OCI-LY7 (cell line): Measurements from ENCODE around the gene BMP3. TPM values are rescaled to one million over a fixed set of nuclear protein-coding genes. Genes with fewer than 3 reads are reported as not detected.

Source experiments
- BruUV-seq: library from RNA; stranded (reverse); fragments of 400-500 nt; replicated peaks from 2 replicates; lab custom pipeline; 2021; lab: Mats Ljungman, UMichigan
- CTCF ChIA-PET: fragments of 300-600 bp; sonication (Branson Sonifier 250); formaldehyde crosslinking; loops from one replicate; lab custom pipeline; 2022; ENCODE audit warnings: antibody characterized with exemption; ENCODE audit not compliant: unreplicated experiment; lab: Charles Lee
- POLR2A ChIA-PET: fragments of 300-600 bp; sonication (Branson Sonifier 250); formaldehyde crosslinking; loops from one replicate; lab custom pipeline; 2022; ENCODE audit warnings: antibody characterized with exemption; lab: Charles Lee
- DNase-seq: peaks from one replicate; pipeline ENCODE4 v3.0.0-alpha.2; 2015; ENCODE audit warnings: low spot score
- H2AFZ ChIP-seq: fragments of 200-600 bp; sonication (generic), shearing (Covaris generic); 2 replicates; pipeline ENCODE4 v1.6.1; 2014; ENCODE audit warnings: mild to moderate bottlenecking, antibody characterized with exemption, low read length, moderate library complexity
- H3K27ac ChIP-seq: fragments of 200-600 bp; sonication (generic); 2 replicates; pipeline ENCODE4 v1.5.1; 2014; ENCODE audit warnings: mixed run types, low read depth, mild to moderate bottlenecking, moderate library complexity, low read length, inconsistent platforms; ENCODE audit not compliant: poor library complexity, severe bottlenecking
- H3K36me3 ChIP-seq: fragments of 200-600 bp; sonication (generic); 2 replicates; pipeline ENCODE4 v1.6.1; 2014; ENCODE audit warnings: mild to moderate bottlenecking, antibody characterized with exemption, low read length, moderate library complexity, mixed read lengths; ENCODE audit not compliant: insufficient read depth
- H3K4me1 ChIP-seq: fragments of 200-600 bp; sonication (generic); 2 replicates; pipeline ENCODE4 v1.5.1; 2014; ENCODE audit warnings: mild to moderate bottlenecking, low read length; ENCODE audit not compliant: insufficient read depth, poor library complexity, severe bottlenecking
- H3K4me2 ChIP-seq: fragments of 200-600 bp; sonication (generic); 2 replicates; pipeline ENCODE4 v1.6.1; 2014; ENCODE audit warnings: mild to moderate bottlenecking, low read length
- H3K4me3 ChIP-seq: fragments of 200-600 bp; sonication (generic); 2 replicates; pipeline ENCODE4 v1.5.1; 2014; ENCODE audit warnings: mild to moderate bottlenecking, low read depth, low read length; ENCODE audit not compliant: poor library complexity, severe bottlenecking
- H3K79me2 ChIP-seq: fragments of 200-600 bp; sonication (generic); 2 replicates; pipeline ENCODE4 v1.6.1; 2016; ENCODE audit warnings: low read depth, mild to moderate bottlenecking, low read length, moderate library complexity, mixed read lengths; ENCODE audit not compliant: insufficient read depth
- H3K9me2 ChIP-seq: fragments of 200-600 bp; sonication (generic); 2 replicates; pipeline ENCODE4 v1.6.1; 2016; ENCODE audit warnings: mild to moderate bottlenecking, low read length, mixed read lengths; ENCODE audit not compliant: insufficient read depth
- H3K9me3 ChIP-seq: fragments of 200-600 bp; sonication (generic); 2 replicates; pipeline ENCODE4 v1.6.1; 2014; ENCODE audit warnings: mild to moderate bottlenecking, mixed run types, low read length, mixed read lengths
- H4K20me1 ChIP-seq: fragments of 200-600 bp; sonication (generic); 2 replicates; pipeline ENCODE4 v1.6.1; 2014; ENCODE audit warnings: mild to moderate bottlenecking, antibody characterized with exemption, low read length, moderate library complexity, mixed read lengths; ENCODE audit not compliant: insufficient read depth
- EZH2phosphoT487 ChIP-seq: fragments of 200-600 bp; sonication (generic); IDR thresholded peaks from 2 replicates; pipeline ENCODE4 v1.6.1; 2018; ENCODE audit warnings: low read depth, borderline replicate concordance, mild to moderate bottlenecking, mixed run types, antibody characterized with exemption, low read length, moderate library complexity, mixed read lengths
- intact Hi-C: fragments of 100-400 bp; cut with micrococcal nuclease; formaldehyde crosslinking; loops from one replicate; pipeline ENCODE4 v1.10.0; 2022; ENCODE audit not compliant: unreplicated experiment
- total RNA-seq, 2 experiments: library from RNA; depleted of rRNA in 1 of 2; stranded (reverse); fragments of >200 nt in 1 of 2; shearing (Covaris generic) in 1 of 2; gene quantifications; 2 replicates each; pipeline ENCODE4 v1.2.3, GENCODE V29; 2014 to 2022
- TF ChIP-seq, protein P1 (sequence below): fragments of 200-600 bp; sonication (generic); conservative IDR thresholded peaks from 2 replicates; pipeline ENCODE4 v1.5.1; 2014; ENCODE audit warnings: mild to moderate bottlenecking, antibody characterized with exemption, low read length, moderate library complexity, mixed read lengths

Gene BMP3
- total RNA-seq, 2 experiments from 2014 or later: 45.8 to 55.9 TPM

DNA sequence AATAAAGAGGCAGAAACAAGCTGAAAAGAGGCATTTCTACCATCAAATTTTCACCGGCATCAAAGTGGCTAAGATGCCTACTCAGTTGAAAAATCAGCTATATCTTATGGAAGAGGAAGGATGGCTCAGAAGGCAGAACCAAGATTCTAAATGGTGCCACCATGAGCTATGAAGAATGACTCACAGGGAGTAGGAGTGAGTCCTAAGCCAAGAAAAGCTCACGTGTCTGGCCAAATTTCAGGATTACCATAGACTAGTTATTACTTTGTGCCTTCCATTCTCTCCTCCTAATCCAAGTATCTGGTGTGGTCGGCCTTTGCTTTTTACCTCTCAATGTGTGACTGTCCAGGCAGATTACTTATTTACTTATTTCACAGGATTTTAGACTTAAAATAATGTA is 54.8 kb downstream of the BMP3 start:
- POLR2A ChIA-PET: interaction anchor here (0.6 to 1.3 kb wide), 2 partner anchors 15 to 93 kb away, joined by 3 to 4 read pairs; no protein-coding TSS in a partner anchor
- H2AFZ ChIP-seq: no peak overlapping the region
- no TSS peak for BruUV-seq

DNA sequence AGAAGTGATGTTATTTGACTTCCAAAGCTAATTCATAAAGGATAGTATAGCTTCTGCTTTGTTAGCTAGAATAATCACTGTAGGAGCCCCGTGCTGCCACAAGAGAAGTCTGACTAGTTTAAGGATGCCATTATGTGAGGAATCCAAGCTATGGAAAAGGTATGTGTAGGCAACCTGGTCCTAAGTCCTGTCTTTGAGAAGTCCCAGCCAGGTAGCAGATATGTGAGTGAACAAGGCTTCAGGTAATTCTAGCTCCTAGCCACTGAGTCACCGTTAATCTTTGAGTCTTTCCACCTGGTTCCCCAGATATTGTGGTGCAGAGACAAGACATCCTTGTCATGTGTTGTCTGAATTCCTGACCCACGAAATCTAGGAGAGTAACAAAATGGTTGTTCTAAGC is 55.5 kb downstream of the BMP3 start:
- Histone ChIP-seq H3K27ac (no peak overlapping the region), H3K9me2 (no peaks in the 10 kb centered on the region), H3K9me3 (no peaks in the 10 kb centered on the region), H3K4me3 (no peak overlapping the region), H3K4me2 (no peak overlapping the region), H3K36me3 (no peaks in the 10 kb centered on the region; the same call in 1 of the 2 replicates), H4K20me1 (no peaks in the 10 kb centered on the region), H3K79me2 (no peaks in the 10 kb centered on the region), H3K4me1 (no peaks in the 10 kb centered on the region), H2AFZ (no peak overlapping the region)
- intact Hi-C loops: no loop called here
- CTCF ChIA-PET: no interaction called here
- POLR2A ChIA-PET: no interaction called here
- DNase-seq: no peak
- no TSS peak for BruUV-seq
- no peak for TF ChIP-seq EZH2phosphoT487
- TF ChIP-seq, protein P1, sequence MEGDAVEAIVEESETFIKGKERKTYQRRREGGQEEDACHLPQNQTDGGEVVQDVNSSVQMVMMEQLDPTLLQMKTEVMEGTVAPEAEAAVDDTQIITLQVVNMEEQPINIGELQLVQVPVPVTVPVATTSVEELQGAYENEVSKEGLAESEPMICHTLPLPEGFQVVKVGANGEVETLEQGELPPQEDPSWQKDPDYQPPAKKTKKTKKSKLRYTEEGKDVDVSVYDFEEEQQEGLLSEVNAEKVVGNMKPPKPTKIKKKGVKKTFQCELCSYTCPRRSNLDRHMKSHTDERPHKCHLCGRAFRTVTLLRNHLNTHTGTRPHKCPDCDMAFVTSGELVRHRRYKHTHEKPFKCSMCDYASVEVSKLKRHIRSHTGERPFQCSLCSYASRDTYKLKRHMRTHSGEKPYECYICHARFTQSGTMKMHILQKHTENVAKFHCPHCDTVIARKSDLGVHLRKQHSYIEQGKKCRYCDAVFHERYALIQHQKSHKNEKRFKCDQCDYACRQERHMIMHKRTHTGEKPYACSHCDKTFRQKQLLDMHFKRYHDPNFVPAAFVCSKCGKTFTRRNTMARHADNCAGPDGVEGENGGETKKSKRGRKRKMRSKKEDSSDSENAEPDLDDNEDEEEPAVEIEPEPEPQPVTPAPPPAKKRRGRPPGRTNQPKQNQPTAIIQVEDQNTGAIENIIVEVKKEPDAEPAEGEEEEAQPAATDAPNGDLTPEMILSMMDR: no peak

More for the DNA sequence above, 54.8 kb downstream of the BMP3 start:
- Histone ChIP-seq H3K4me2 (no peak overlapping the region), H3K9me2 (no peaks in the 10 kb centered on the region), H3K79me2 (no peaks in the 10 kb centered on the region), H3K9me3 (peaks cover 2% of the 10 kb centered on the region; the same call in 1 of the 2 replicates), H3K4me3 (no peak overlapping the region), H3K4me1 (no peaks in the 10 kb centered on the region), H3K36me3 (no peaks in the 10 kb centered on the region; the same call in 1 of the 2 replicates), H3K27ac (no peak overlapping the region), H4K20me1 (no peaks in the 10 kb centered on the region)
- intact Hi-C loops: no loop called here
- DNase-seq: no peak
- CTCF ChIA-PET: no interaction called here
- TF ChIP-seq, protein P1: no peak
- TF ChIP-seq EZH2phosphoT487: no peak

DNA sequence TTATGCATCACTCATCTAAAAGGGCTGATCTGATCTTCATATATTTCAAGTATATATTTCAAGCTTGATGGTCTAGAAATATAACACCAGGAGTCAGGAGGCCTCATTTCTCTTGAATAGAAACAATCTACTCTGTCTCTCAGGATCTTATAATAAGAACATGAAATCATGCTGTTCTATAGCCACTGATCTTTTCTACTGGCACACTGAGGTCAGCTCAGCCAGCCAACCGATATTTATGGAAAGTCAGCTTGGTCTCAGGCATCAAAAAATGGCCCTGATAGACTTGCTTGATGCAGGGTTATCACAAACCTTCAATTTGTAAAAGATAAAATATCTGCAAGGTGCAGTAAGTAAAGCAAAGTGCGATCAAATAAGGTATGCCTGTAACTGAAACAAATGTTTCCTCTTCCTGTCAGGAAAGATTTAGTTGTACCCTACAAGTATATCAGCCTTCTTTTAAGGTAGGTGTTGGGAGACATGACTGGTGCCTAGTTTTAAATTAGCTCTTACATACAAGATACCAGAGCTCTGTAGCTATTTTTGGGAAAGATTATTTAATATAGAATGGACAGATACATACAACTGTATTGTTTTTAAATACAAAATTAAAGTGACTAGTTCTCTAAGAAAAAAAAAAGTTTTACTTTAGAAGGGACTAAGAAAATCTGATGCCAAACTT is 63.4 kb downstream of the BMP3 start:
- intact Hi-C loops: no loop called here
- ChIA-PET POLR2A (interaction anchor here (0.7 kb wide), 1 partner anchor 1006 kb away, joined by 4 read pairs; no protein-coding TSS in a partner anchor), CTCF (no interaction called here)

More for the DNA sequence above, 63.4 kb downstream of the BMP3 start:
- H3K36me3 ChIP-seq: no peaks in the 10 kb centered on the region
- no TSS peak for BruUV-seq
- no peak overlapping the region for H3K4me3 ChIP-seq
- no peaks in the 10 kb centered on the region for H3K79me2 ChIP-seq
- no peaks in the 10 kb centered on the region for H3K9me3 ChIP-seq
- TF ChIP-seq, protein P1: no peak
- no peak for TF ChIP-seq EZH2phosphoT487
- no peak overlapping the region for H3K4me2 ChIP-seq
- H4K20me1 ChIP-seq: no peaks in the 10 kb centered on the region
- H3K4me1 ChIP-seq: no peaks in the 10 kb centered on the region
- H2AFZ ChIP-seq: no peak overlapping the region
- no peak overlapping the region for H3K27ac ChIP-seq
- no peak for DNase-seq
- H3K9me2 ChIP-seq: no peaks in the 10 kb centered on the region
